BE2C (cell line): ENCODE measurements around the gene CYB5B.

ENCODE experiments used
- DNase-seq: peaks from one replicate; pipeline ENCODE4 v3.0.0-alpha.2; 2020
- H3K27me3 ChIP-seq: fragments of 250-450 bp; sonication (Bioruptor Pico); 2 replicates; pipeline ENCODE4 v1.5.1; 2020; ENCODE audit warnings: mild to moderate bottlenecking
- H3K36me3 ChIP-seq: fragments of 250-450 bp; sonication (Bioruptor Pico); 2 replicates; pipeline ENCODE4 v1.5.1; 2020; ENCODE audit warnings: mild to moderate bottlenecking
- H3K4me1 ChIP-seq: fragments of 250-450 bp; sonication (Bioruptor Pico); 2 replicates; pipeline ENCODE4 v1.5.1; 2020
- H3K4me3 ChIP-seq: 2 replicates; pipeline ENCODE4 v1.5.1; 2011; ENCODE audit warnings: low read depth, low read length
- H3K9me3 ChIP-seq: fragments of 250-450 bp; sonication (Bioruptor Pico); 2 replicates; pipeline ENCODE4 v1.5.1; 2020
- TF ChIP-seq, protein P1 (sequence below): IDR thresholded peaks from 2 replicates; pipeline ENCODE4 v1.5.1; 2012; ENCODE audit warnings: mild to moderate bottlenecking, low read depth, low read length

CYB5B gene

DNA sequence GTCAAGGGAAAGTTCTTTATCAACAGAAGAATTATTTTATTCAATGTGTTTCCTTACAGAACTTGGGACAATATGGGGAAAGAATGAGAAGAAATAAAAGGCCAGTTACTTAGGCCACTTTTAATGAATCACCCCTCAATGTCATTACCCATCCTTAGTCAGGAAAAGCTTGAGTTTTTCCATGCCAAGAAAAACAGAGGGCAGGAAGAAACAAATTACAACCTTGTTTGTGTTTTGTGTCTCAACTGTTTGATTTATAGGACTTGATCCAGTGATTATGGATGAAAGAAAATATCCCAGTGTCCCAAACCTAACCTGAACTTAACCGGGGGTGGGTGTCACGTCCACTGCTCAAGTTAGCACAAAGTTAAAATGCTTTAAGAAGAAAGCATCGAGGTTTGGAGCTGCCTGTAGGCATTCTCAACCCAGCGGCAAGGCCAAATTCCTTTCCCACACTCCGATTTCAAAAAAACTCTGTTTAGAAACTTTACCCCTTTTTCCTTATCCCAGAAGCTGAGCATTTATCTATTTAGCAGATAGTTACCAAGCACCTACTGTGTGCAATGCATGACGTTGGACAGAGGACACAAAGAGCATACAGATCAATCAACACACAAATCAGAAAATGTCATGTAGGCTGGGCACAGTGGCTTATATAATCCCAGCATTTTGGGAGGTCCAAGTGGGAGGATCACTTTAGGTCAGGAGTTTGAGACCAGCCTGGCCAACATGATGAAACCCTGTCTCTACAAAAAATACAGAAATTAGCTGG, 14.0 kb upstream of the CYB5B start:
- Histone ChIP-seq H3K36me3 (no peaks in the 10 kb centered on the region), H3K27me3 (no peaks in the 10 kb centered on the region), H3K4me1 (no peaks in the 10 kb centered on the region; the same call in 1 of the 2 replicates), H3K4me3 (no peak overlapping the region), H3K9me3 (peaks cover 2% of the 10 kb centered on the region; the same call in 1 of the 2 replicates)
- no peak for DNase-seq
- TF ChIP-seq, protein P1, sequence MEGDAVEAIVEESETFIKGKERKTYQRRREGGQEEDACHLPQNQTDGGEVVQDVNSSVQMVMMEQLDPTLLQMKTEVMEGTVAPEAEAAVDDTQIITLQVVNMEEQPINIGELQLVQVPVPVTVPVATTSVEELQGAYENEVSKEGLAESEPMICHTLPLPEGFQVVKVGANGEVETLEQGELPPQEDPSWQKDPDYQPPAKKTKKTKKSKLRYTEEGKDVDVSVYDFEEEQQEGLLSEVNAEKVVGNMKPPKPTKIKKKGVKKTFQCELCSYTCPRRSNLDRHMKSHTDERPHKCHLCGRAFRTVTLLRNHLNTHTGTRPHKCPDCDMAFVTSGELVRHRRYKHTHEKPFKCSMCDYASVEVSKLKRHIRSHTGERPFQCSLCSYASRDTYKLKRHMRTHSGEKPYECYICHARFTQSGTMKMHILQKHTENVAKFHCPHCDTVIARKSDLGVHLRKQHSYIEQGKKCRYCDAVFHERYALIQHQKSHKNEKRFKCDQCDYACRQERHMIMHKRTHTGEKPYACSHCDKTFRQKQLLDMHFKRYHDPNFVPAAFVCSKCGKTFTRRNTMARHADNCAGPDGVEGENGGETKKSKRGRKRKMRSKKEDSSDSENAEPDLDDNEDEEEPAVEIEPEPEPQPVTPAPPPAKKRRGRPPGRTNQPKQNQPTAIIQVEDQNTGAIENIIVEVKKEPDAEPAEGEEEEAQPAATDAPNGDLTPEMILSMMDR: no peak

DNA sequence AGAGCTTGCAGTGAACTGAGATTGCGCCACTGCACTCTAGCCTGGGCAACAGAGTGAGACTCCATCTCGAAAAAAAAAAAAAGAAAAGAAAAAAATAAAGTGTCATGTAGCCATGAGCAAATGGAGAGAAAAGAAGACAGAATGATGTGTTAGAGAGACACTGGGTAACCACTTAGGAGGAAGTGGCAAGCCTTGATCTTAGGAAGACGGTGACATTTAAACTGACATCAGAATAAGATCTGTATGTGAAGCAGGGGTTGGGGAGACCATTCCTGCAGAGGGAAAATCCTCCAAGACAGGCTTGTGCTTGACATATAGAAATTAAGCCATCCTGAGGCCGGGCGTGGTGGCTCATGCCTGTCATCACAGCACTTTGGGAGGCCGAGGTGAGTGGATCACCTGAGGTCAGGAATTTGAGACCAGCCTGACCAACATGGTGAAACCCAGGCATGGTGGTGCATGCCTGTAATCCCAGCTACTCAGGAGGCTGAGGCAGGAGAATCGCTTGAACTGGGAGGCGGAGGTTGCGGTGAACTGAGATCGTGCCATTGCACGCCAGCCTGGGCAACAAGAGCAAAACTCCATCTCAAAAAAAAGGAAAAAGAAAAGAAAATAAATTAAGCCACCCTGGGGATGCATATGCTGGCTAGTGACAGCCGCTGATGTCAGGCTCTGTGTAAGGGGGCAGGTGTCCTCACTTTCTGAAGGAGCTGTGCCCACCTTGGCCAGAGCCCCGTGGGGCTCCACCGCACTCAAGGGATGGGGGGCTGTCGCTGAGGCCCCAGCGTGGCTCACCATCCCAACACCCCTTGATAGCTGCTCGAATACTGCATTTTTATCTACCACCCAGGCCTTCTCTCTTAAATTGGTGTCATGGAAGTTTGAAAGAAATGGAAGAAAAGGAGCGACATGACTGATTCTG, 13.1 kb upstream of the CYB5B start:
- DNase-seq: no peak

DNA sequence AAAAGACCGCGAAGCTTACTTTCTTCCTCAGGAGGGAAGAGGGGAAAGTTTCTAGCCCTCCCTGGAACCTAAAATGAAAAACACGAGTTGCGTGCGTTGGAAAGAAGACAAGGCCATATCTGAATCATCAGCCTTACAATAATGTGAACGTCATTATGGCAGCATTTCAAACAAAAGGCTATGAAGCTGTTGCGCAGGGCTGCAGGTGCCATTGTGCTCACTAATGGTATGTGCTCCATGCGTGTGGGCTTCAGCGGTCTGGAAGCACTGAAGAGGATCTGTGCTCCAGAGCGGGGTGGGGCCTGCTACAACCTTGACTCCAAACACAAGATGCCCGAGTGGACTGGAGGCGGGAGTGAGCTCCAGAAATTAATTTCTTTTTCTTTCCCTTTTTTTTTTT, 12.1 kb upstream of the CYB5B start:
- H3K4me1 ChIP-seq: no peaks in the 10 kb centered on the region; the same call in 1 of the 2 replicates
- TF ChIP-seq, protein P1: no peak
- H3K36me3 ChIP-seq: no peaks in the 10 kb centered on the region
- no peak overlapping the region for H3K4me3 ChIP-seq
- no peaks in the 10 kb centered on the region; the same call in 1 of the 2 replicates for H3K9me3 ChIP-seq
- no peaks in the 10 kb centered on the region for H3K27me3 ChIP-seq
- no peak for DNase-seq

More for the DNA sequence above, 13.1 kb upstream of the CYB5B start:
- Histone ChIP-seq H3K4me1 (no peaks in the 10 kb centered on the region; the same call in 1 of the 2 replicates), H3K4me3 (no peak overlapping the region), H3K36me3 (no peaks in the 10 kb centered on the region), H3K27me3 (no peaks in the 10 kb centered on the region), H3K9me3 (peaks cover 2% of the 10 kb centered on the region; the same call in 1 of the 2 replicates)
- TF ChIP-seq, protein P1: no peak

DNA sequence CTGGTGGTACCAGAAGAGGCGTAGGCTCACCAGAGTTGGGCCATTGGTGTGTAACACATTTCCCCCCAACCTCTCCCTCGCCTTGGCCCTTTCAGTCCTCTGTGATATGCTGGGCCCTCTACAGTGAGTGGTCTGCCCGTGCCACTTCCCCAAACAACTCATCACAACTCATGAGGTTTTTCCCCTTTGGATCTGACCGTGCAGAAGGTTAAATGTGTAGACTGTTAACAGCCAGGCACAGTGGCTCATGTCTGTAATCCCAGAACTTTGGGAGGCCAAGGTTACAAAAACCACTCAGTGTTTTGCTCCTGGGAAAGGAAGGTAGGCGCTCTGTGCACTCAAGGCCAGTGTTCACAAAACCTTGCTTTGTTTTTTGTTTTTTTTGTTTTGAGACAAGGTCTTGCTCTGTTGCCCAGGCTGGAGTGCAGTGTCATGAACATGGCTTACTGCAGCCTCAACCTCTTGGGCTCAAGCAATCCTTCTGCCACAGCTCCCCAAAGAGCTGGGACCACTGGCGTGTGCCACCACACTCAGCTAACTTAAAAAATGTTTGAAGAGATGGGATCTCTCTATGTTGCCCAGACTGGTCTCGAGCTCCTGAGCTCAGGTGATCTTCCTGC, 11.3 kb upstream of the CYB5B start:
- H3K4me1 ChIP-seq: no peaks in the 10 kb centered on the region; the same call in 1 of the 2 replicates
- TF ChIP-seq, protein P1: no peak

DNA sequence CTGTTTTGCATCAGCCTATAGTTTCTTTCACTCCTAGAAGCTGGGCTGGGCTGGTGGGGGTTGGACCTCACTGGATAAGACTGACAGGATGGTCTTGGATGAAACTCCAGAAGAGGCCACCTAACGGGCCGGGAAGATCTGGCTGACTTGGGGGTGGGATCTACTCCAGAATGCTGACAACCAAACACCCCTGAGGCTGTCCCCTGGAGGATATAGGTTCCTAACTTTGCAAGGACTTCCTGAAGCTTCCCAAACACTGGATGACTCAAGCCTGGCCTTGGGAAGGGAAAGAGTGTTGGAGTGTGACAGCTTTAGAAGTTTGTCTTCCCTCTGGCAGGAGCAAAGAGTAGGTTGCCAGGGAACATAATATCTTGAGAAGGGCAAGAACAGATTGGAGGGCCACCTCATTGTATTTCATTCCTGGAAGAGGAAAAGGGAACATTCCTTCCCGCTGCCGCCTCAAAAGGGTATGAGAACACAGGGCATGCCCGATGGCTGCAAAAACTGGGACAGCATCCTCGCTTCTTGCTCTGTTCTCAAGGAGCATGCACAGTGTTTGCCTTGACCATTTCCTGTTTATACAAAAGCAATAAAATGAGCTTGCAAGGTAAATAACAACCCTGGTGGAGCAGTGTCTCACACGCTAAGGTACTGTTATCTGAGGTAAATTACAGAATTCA, 6.8 kb upstream of the CYB5B start:
- Histone ChIP-seq H3K36me3 (no peaks in the 10 kb centered on the region), H3K27me3 (no peaks in the 10 kb centered on the region), H3K4me3 (no peak overlapping the region), H3K9me3 (no peaks in the 10 kb centered on the region), H3K4me1 (no peaks in the 10 kb centered on the region)
- no peak for DNase-seq
- TF ChIP-seq, protein P1: no peak

More for the DNA sequence above, 11.3 kb upstream of the CYB5B start:
- Histone ChIP-seq H3K4me3 (no peak overlapping the region), H3K36me3 (no peaks in the 10 kb centered on the region), H3K9me3 (no peaks in the 10 kb centered on the region), H3K27me3 (no peaks in the 10 kb centered on the region)
- DNase-seq: no peak
